HG02678 (cell line): ENCODE measurements around the gene KRT38.
"Not testable (repeated sequence)": the region's sequence is repeated elsewhere in the genome, so short reads cannot be mapped to it uniquely, and the experiment has no call there.

Experiments used
- ATAC-seq: cut with Tn5 transposase; IDR thresholded peaks from one replicate; pipeline ENCODE4 v1.9.1; 2021; ENCODE audit warnings: mild to moderate bottlenecking, moderate library complexity; ENCODE audit not compliant: unreplicated experiment

Gene KRT38

DNA sequence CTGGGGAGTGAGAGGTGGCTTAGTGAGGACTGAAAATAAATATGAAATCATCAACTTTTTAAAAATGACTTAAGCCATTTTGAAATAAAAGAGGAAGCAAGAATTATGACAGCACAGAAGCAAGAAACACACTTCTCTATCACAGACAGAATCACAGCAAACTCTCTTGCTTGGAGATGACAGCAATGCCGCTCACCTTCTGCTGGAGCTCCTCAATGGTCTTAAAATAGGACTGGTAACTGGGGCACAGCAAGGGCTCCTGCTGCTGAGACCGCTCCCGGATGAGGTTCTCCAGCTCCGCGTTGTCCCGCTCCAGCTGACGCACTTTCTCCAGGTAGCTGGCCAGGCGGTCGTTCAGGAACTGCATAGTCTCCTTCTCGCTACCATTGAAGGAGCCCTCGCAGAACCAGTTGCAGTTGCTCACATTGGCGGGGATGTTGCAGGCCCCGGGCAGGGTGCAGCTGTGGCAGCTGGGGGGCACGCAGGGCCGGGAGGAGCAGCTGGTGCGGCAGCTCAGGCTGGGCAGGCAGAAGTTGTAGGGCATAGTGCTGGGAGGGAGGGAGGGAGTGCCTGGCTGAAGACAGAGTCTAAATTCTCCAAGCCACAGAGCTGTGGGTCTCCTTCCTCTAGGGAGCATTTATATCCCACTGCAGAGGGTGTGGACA, 43.7 kb downstream of the KRT38 start, which contains the start of gene KRT31:
KRT31 (minus strand) TSS at position 613 of the 665 bp plus-strand sequence; CDS start at position 544, 69 bp downstream.
- no peak for ATAC-seq

DNA sequence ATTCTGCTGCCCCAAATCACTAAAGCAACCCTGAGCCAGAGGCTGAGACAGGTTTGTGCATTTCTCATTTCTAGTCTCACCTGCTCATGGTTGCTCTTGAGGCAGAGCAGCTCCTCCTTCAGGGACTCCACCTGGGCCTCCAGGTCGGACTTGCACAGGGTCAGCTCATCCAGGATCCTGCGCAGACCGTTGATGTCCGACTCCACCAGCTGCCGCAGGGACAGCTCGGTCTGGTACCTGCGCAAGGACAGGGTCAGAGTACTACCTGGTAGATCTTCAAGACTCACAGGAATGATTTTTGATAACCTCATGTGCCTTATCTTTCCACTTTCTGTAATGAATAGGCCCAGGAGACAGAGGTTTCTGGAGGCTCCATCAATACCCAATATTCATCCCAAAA, 44.4 kb downstream of the KRT38 start:
- no peak for ATAC-seq

DNA sequence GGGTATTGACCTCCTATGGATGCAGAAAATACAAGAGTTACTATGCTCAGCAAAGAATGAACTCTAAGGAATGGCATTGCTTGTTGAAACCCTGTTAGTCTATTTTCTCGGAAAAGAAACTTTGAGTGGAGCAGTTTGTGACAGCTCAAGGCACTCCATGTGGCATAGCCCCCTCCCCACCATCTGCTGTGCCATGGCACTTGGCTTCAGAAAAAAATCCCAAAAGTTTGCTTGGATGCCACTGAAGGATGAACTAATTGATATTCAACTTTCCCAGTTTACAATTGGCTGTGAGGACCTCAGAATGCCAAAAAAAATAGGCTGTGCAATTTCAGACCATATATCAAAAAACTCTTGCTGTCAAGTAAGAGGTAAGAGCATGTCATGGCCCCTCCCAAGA, 45.2 kb downstream of the KRT38 start:
- ATAC-seq: no peak

DNA sequence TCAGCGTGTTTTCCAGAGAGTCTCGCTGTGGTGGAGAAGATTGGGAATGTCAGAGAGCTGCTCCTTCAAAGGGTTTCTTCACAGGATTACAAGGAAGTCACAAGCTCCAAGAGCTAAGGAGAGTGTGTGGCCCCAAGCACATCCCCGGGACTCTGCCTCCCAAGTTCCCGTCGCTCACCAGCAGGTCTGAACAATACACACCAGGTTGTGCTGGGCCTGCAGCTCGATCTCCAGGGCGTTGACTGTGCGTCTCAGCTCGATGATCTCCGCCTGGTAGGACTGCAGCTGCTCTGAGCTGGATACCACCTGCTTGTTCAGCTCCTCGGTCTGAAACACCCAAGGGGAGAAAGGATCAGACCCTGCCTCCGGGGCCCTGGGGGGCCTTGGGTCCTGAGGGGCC, 45.7 kb downstream of the KRT38 start:
- not testable (repeated sequence) for ATAC-seq

DNA sequence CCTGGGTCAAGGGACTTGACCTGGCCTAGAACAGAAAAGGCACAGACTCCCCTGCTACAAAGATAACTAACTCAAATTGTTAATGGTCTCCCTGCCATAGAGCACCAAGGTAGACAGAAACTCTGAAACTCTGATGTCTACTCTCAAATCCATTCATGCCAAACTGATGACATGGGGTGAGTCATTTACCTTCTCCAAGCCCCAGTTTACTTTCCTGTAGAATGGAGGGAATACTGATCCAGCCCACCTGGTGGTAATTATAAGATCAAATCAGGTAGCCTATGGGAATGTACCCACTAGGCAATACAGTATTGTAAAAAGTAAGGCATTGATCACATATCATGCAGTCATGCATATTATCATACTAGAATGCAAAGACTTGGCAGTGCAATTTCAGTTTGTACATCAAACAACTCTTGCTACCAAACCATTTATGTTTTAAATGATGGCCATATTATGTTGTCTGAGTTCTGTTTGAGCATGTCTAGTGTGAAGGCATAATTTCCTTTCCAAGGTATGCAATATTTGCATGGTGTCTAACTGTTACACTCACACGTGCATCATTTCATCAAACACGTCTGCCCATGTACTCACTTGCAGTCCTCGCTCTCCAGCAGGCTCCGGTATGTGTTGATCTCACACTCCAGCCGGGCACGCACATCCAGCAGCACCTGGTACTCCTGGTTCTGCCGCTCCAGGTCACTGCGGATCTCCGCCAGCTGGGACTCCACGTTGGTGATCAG, 46.4 kb downstream of the KRT38 start:
- no peak for ATAC-seq

DNA sequence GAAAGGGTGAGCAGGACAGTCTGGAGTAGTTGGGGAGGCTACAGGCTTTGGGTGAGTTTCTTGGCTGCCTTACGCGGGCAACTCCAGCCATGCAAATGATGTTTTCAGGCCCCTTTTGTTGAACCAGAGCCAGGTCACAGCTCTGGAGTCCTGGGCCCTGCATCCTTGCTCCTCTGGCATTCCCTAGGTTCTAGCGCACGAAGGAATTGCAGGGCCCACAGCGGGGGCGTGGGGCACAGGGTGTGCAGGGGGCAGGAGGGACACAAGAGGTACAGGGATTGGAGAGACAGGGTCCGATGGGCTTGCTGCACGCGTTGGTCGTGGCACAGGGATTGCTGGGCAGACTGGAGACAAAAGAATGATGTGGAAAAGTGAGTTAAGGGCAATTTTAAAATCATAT, 47.0 kb downstream of the KRT38 start:
- ATAC-seq: no peak

DNA sequence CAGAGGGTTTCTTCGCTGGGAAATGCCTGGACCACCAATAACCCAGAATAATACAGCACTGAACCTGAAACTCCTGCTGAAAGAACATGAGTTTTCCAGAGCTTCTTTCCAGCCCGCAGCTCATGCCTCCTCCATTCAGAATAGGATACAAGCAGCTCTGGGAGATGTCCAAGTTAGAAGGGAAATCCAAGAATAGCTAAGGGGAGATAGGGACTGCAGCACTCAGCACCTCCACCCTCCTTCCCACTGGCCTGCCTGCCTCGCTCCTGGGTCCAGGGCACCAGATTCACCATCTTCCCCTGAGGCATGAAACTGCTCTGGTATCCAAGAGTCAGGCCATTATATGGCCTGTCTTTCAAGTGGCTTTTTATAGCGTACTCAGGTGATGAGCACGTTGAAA, 47.5 kb downstream of the KRT38 start:
- ATAC-seq: no peak

DNA sequence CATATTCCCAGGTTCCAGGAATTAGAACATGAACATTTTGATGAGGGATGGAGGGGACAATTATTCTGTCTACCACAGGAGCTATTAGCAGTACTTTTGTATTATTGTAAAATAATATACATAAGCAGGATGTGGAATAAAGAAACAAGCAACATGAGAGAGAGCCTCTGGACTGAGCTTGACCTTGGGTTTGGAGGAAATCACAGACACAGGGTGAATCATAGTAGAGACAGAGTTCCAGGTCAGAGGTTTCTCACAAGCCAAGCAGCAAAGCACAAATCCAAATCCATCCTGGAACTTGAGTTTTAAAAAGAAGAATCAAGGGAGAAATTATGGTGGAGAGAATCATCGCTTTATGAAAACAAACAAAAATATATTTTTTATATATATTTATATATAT, 48.5 kb downstream of the KRT38 start:
- no peak for ATAC-seq

DNA sequence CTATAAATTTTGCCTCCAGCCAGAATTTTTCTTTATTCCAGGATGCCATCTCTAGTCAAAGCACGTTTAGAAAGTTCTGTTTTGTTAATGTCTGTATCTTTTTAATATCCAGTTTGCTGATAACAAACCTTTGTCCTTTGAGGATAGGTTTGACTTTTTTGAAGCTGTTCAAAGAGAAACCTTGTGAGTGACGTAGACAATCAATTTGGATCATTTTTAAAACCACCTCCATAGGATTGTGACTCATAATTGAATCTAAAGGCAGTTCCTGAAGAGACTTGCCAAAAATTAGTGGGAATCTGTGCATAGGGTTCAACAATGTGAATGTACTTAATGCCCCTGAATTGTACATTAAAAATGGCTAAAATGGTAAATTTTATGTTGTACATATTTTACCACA, 49.2 kb downstream of the KRT38 start:
- ATAC-seq: no peak

DNA sequence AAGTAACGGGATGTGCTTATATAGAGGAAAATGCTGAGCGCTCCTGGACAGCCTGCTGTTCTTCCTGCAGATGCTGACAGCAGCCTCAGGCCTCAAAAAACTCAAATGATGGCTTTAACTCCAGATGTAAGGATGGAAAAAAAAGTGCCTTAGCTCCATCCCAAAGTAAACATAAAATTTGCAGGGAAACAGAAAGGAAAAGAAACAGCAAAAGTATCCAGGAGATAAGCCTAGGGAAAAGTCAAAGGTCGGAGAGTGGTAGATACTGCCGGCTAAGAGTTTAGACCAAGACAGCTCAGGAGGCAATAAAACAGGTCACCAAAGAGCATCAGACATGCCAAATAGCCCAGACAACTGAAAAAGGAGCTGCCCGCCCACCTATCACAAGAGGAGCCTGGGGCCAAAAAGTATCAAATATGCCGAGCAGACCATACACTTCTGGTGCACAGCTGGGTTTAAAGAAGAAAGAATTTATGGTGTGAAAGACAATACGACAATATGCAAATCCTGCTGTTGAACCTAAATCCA, 50.3 kb downstream of the KRT38 start:
- no peak for ATAC-seq

DNA sequence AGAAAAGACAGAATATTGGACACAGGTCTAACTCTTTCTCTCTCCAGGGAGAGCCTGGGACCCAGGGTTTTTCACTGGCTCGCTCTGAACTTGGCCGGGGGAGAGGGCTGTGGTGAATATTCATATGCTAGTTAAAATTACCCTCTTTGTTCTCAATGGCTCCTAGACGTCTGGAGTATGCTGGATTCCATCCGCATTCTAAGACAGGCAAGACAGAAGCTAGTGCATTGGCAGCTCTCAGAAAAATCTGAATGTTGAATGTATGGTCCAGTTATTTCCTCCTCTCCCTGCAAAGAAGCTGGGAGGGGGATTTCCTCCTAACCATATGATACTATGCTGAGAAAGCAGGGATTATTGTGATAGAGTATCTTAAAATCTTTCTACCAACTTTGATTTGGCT, 53.1 kb downstream of the KRT38 start:
- ATAC-seq: no peak

DNA sequence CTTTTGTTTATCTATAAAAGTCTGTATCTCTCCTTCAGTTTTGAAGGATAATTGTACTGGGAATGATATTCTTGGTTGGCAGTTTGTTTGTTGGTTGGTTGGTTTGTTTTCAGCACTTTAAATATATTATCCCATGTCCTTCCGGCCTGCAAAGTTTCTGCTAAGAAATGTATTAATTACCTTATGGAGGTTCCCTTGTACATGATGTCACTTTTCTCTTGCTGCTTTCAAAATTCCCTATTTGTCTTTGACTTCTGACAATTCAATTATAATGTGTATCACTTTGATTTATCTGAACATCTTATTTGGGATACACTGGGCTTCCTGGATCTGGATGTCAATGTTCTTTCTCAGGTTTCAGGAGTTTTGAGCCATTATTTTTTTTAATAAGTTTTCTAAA, 54.6 kb downstream of the KRT38 start:
- ATAC-seq: no peak
